RWPE2 (cell line): Measurements from ENCODE around the gene RIOK2.
A peak's percentile ranks its signal among the peaks of the same experiment; 100 is the strongest.

Source experiments
- ATAC-seq: fragments of 200-7000 bp; cut with Tn5 transposase; 3 replicates; pipeline ENCODE4 v1.9.1; 2021; ENCODE audit warnings: low read depth
- DNase-seq: peaks from one replicate; pipeline ENCODE4 v3.0.0-alpha.2; 2020; ENCODE audit warnings: low spot score
- H3K27ac ChIP-seq: fragments of 450-650 bp; 2 replicates; pipeline ENCODE4 v1.5.1; 2017; ENCODE audit warnings: mild to moderate bottlenecking; ENCODE audit not compliant: poor library complexity, severe bottlenecking
- H3K27me3 ChIP-seq: fragments of 250-450 bp; sonication (Bioruptor Pico); 2 replicates; pipeline ENCODE4 v1.5.1; 2021; ENCODE audit warnings: mild to moderate bottlenecking, moderate library complexity; ENCODE audit not compliant: insufficient read depth, poor library complexity, severe bottlenecking
- H3K36me3 ChIP-seq: fragments of 250-450 bp; sonication (Bioruptor Pico); 2 replicates; pipeline ENCODE4 v1.5.1; 2020; ENCODE audit warnings: low read depth, mild to moderate bottlenecking, moderate library complexity
- H3K4me1 ChIP-seq: fragments of 250-450 bp; sonication (Bioruptor Pico); 2 replicates; pipeline ENCODE4 v1.5.1; 2021; ENCODE audit warnings: mild to moderate bottlenecking, moderate library complexity; ENCODE audit not compliant: insufficient read depth, poor library complexity, severe bottlenecking
- H3K4me3 ChIP-seq: fragments of 250-450 bp; sonication (Bioruptor Pico); 2 replicates; pipeline ENCODE4 v1.5.1; 2021; ENCODE audit warnings: mild to moderate bottlenecking, moderate library complexity; ENCODE audit not compliant: severe bottlenecking
- H3K9me3 ChIP-seq: fragments of 250-450 bp; sonication (Bioruptor Pico); 2 replicates; pipeline ENCODE4 v1.5.1; 2021; ENCODE audit warnings: mild to moderate bottlenecking, moderate library complexity; ENCODE audit not compliant: severe bottlenecking
- TF ChIP-seq, protein P1 (sequence below): fragments of 450-650 bp; IDR thresholded peaks from one replicate; pipeline ENCODE4 v1.5.1; 2017; ENCODE audit warnings: mild to moderate bottlenecking, moderate library complexity; ENCODE audit not compliant: poor library complexity, severe bottlenecking

RIOK2 gene

DNA sequence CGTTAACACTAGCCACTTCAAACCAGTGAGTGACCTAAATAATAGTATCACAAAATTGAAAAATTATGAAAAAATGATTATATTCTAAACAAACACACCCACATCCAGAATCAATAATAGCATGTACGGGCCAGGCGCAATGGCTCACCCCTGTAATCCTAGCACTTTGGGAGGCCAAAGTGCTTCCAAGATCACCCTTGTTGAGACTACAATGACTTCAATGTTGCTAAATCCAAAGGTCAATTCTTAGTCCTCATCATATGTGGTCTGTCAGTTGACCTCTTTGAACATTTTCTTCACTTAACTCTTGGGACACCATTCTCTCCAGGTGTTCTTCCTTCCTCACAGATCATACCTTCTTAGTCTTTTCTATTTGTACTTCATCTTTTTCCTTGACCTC is 11.3 kb downstream of the RIOK2 start:
- DNase-seq (no peak), ATAC-seq (no peak)
- Histone ChIP-seq H3K27me3 (no peaks in the 10 kb centered on the region), H3K4me3 (no peak overlapping the region), H3K9me3 (no peaks in the 10 kb centered on the region), H3K36me3 (peaks cover 100% of the 10 kb centered on the region), H3K27ac (no peak overlapping the region), H3K4me1 (no peaks in the 10 kb centered on the region)
- TF ChIP-seq, protein P1, sequence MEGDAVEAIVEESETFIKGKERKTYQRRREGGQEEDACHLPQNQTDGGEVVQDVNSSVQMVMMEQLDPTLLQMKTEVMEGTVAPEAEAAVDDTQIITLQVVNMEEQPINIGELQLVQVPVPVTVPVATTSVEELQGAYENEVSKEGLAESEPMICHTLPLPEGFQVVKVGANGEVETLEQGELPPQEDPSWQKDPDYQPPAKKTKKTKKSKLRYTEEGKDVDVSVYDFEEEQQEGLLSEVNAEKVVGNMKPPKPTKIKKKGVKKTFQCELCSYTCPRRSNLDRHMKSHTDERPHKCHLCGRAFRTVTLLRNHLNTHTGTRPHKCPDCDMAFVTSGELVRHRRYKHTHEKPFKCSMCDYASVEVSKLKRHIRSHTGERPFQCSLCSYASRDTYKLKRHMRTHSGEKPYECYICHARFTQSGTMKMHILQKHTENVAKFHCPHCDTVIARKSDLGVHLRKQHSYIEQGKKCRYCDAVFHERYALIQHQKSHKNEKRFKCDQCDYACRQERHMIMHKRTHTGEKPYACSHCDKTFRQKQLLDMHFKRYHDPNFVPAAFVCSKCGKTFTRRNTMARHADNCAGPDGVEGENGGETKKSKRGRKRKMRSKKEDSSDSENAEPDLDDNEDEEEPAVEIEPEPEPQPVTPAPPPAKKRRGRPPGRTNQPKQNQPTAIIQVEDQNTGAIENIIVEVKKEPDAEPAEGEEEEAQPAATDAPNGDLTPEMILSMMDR = no peak

DNA sequence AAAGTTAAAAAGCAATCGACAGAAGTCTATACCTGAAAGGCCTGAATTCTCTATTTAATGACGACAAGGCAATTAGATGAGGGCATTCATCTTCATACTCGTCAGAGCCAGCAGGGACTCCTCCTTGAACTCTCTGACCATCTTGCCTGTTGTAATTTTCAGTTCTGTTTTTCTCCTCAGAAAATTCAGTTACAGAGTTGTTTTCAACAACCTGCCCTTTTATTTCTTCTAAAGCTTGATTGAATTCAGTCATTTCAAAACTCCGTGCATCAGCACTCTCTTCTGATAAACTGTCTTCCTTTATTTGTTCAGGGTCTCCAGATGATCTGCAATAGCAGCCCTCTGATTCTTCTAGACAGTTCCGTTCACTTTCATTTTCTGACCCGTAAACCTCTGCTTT is 15.6 kb downstream of the RIOK2 start:
- ATAC-seq = no peak
- H3K27me3 ChIP-seq = no peaks in the 10 kb centered on the region
- TF ChIP-seq, protein P1 = no peak
- DNase-seq = no peak
- H3K36me3 ChIP-seq = peaks cover 97% of the 10 kb centered on the region
- H3K9me3 ChIP-seq = no peaks in the 10 kb centered on the region
- H3K27ac ChIP-seq = no peak overlapping the region
- H3K4me1 ChIP-seq = no peaks in the 10 kb centered on the region
- no peak overlapping the region for H3K4me3 ChIP-seq

DNA sequence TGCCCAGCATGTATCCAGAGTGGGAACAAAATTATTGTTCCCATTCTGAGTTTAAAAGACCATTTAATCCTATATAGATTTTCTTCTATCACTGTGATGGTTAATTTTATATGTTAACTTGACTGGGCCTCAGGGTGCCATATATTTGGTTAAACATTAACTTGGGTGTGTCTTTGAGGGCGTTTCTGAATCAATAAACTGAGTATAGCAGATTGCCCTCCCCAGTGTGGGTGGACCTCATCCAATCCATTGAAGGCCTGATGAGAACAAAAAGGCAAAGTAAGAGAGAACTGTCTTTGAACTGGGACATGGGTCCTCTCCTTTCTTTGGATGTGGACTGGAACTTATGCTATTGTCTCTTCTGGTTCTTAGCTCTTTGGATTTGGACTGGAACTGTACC is 17.3 kb downstream of the RIOK2 start:
- H3K27ac ChIP-seq = no peak overlapping the region
- no peaks in the 10 kb centered on the region for H3K9me3 ChIP-seq
- no peaks in the 10 kb centered on the region for H3K27me3 ChIP-seq
- no peaks in the 10 kb centered on the region for H3K4me1 ChIP-seq
- DNase-seq (no peak), ATAC-seq (no peak)
- H3K4me3 ChIP-seq = no peak overlapping the region
- TF ChIP-seq, protein P1 = no peak
- peaks cover 97% of the 10 kb centered on the region for H3K36me3 ChIP-seq

DNA sequence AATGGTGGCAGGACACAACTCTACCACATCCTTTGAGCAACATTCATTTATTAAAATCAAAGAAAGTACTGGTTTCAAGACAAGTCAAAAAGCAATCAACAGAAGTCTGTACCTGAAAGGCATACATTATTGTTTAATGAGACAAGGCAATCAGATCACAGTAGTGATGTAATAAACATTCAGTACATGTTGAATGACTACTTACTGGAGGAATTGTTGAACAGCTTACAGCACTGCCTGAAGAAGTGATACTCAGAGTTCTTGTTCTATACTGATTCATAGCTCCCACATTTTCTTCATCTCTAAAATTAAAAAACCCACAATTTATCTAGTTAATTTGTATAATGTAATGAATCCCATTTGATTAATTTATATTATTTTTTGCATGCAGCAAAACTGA is 18.2 kb downstream of the RIOK2 start:
- Histone ChIP-seq H3K9me3 (no peaks in the 10 kb centered on the region), H3K36me3 (peaks cover 88% of the 10 kb centered on the region), H3K4me3 (no peak overlapping the region), H3K4me1 (no peaks in the 10 kb centered on the region), H3K27ac (no peak overlapping the region), H3K27me3 (no peaks in the 10 kb centered on the region)
- ATAC-seq (peak; percentile 67), DNase-seq (no peak)
- TF ChIP-seq, protein P1 = no peak

DNA sequence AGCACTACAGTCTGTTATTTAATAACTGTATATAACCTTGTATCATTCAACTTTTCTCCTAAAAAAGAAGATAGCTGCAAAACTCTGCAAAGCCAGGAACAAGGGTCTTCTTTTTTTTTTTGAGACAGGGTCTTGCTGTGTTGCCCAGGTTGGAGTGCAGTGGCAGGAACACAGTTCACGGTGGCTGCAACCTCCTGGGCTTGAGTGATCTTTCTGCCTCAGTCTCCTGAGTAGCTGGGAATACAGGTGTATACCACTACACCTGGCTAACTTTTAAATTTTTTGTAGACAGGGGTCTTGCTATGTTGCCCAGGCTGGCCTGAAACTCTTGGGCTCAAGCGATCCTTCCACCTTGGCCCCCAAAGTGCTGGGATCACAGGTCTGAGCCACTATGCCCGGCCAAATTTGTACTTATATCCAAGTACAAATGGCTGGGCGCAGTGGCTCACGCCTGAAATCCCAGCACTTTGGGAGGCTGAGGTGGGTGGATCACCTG is 19.2 kb downstream of the RIOK2 start:
- DNase-seq = no peak
- Histone ChIP-seq H3K4me1 (no peaks in the 10 kb centered on the region), H3K27me3 (no peaks in the 10 kb centered on the region), H3K27ac (no peak overlapping the region), H3K9me3 (no peaks in the 10 kb centered on the region), H3K36me3 (peaks cover 78% of the 10 kb centered on the region), H3K4me3 (no peak overlapping the region)
- TF ChIP-seq, protein P1 = no peak
- ATAC-seq = no peak
